ENCODE results near the gene ARMC3.

ARMC3 gene

DNA sequence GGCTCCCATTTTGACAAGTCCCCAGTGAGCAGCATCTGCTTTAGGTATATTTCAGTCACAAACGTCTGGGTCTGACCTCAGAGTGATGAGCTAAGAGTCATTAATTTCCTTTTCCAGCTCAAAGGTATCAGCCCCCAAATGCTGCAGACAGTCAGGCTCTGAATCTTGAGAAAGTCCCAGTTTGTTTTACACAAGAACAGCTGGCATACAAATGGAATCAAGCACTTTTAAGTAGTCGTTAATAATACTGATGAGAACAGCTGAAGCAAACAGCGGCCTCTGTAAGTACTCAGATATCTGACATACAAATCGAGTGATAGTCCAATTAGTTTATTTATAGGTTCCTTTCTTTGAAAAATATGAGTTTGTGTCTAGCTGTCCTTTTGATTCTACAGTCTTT is 118.2 kb downstream of the ARMC3 start:
- H3K27ac ChIP-seq, result no peak overlapping the region
- no peaks in the 10 kb centered on the region for H3K9me3 ChIP-seq (ENCODE audit: severe bottlenecking)
- H3K4me3 ChIP-seq (ENCODE audit: low read depth, low read length), result no peak overlapping the region
- TF ChIP-seq, protein P1, sequence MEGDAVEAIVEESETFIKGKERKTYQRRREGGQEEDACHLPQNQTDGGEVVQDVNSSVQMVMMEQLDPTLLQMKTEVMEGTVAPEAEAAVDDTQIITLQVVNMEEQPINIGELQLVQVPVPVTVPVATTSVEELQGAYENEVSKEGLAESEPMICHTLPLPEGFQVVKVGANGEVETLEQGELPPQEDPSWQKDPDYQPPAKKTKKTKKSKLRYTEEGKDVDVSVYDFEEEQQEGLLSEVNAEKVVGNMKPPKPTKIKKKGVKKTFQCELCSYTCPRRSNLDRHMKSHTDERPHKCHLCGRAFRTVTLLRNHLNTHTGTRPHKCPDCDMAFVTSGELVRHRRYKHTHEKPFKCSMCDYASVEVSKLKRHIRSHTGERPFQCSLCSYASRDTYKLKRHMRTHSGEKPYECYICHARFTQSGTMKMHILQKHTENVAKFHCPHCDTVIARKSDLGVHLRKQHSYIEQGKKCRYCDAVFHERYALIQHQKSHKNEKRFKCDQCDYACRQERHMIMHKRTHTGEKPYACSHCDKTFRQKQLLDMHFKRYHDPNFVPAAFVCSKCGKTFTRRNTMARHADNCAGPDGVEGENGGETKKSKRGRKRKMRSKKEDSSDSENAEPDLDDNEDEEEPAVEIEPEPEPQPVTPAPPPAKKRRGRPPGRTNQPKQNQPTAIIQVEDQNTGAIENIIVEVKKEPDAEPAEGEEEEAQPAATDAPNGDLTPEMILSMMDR (IDR thresholded peaks at IDR 0.05; ENCODE audit: low read depth, low read length), result no peak
- DNase-seq, result no peak
- H3K27me3 ChIP-seq (ENCODE audit: insufficient read depth, low read depth, severe bottlenecking), result no peaks in the 10 kb centered on the region
- no peaks in the 10 kb centered on the region for H3K36me3 ChIP-seq

DNA sequence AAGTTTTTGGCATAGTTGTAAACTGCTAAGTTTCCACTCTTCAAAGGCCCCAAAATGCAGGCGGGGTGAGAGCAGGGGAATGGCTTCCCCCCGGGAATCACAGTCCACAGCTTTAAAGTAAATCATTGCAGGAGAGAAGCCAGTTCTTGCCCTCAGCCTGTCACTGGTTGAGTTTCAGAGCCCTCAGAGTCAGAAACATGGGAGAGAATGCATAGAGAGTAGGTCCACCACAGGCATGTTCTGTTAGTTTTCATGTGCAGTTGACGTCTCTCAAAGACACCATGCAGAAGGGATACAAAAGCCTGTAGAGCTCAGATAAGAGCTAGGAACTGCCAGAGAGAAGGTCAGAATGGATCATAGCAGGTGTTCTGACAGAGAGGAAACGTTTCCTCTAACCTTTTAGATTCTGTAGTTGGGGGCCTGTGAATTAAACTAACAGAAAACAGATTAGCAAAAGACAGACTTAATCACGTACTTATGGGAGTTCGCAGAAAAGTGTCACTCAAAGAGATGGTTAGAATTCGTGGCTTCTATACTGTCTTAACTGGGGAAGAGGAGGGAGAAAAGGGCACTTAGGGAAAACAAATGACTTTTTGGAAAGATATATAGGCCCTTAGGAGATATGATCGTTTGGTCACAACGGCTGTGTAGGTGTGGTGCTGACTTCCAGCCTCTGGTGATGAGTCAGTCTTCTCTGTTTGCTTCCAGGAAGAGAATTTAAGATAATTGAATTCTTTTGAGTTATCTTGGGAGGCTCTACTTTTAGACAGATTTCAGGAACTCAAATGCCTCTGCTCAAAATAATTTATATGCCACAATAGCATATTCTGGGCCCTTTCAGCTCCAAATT is 119.6 kb downstream of the ARMC3 start:
- TF ChIP-seq, protein P1 (IDR thresholded peaks at IDR 0.05; ENCODE audit: low read depth, low read length), result no peak
- Histone ChIP-seq H3K4me3 (ENCODE audit: low read depth, low read length) (no peak overlapping the region), H3K27me3 (ENCODE audit: insufficient read depth, low read depth, severe bottlenecking) (no peaks in the 10 kb centered on the region), H3K9me3 (ENCODE audit: severe bottlenecking) (no peaks in the 10 kb centered on the region), H3K27ac (no peak overlapping the region), H3K36me3 (no peaks in the 10 kb centered on the region)
- DNase-seq, result no peak

DNA sequence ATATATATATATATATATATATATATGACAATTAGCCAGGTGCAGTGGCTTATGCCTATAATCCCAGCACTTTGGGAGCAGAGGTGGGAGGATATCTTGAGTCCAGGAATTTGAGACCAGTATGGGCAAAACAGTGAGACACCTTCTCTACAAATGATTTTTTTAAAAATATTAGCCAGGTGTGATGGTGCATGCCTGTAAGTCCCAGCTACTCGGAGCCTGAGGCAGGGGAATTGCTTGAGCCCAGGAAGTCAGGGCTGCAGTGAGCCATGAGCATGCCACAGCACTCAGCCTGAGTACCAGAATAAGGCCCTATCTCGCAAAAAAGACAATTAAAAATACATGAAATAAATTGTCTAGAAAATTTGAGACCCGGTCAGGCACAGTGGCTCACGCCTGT is 120.3 kb downstream of the ARMC3 start:
- TF ChIP-seq, protein P1 (IDR thresholded peaks at IDR 0.05; ENCODE audit: low read depth, low read length), result no peak
- Histone ChIP-seq H3K4me3 (ENCODE audit: low read depth, low read length) (no peak overlapping the region), H3K9me3 (ENCODE audit: severe bottlenecking) (no peaks in the 10 kb centered on the region), H3K27ac (no peak overlapping the region), H3K36me3 (no peaks in the 10 kb centered on the region), H3K27me3 (ENCODE audit: insufficient read depth, low read depth, severe bottlenecking) (no peaks in the 10 kb centered on the region)
- no peak for DNase-seq

DNA sequence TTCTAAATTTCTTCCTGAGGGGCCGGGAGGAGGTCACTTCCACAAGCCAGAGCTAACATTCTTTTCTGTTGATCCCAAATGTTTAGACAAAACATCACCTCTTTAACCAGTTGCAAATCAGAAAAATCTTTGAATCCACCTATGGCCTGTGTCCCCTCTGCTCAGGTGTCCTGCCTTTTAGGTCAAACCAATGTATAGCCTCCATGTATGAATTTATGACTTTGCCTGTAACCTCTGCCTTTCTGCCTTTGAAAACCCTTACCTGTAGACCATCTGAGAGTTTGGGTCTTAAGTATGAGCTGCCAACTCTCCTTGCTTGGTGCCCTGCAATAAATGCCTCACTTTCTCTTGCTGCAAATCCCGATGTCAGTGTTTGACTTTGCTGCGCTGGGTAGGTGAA is 123.4 kb downstream of the ARMC3 start:
- no peak overlapping the region for H3K4me3 ChIP-seq (ENCODE audit: low read depth, low read length)
- H3K9me3 ChIP-seq (ENCODE audit: severe bottlenecking), result no peaks in the 10 kb centered on the region
- no peaks in the 10 kb centered on the region for H3K36me3 ChIP-seq
- no peak for DNase-seq
- TF ChIP-seq, protein P1 (IDR thresholded peaks at IDR 0.05; ENCODE audit: low read depth, low read length), result no peak
- H3K27me3 ChIP-seq (ENCODE audit: insufficient read depth, low read depth, severe bottlenecking), result no peaks in the 10 kb centered on the region
- H3K27ac ChIP-seq, result no peak overlapping the region

DNA sequence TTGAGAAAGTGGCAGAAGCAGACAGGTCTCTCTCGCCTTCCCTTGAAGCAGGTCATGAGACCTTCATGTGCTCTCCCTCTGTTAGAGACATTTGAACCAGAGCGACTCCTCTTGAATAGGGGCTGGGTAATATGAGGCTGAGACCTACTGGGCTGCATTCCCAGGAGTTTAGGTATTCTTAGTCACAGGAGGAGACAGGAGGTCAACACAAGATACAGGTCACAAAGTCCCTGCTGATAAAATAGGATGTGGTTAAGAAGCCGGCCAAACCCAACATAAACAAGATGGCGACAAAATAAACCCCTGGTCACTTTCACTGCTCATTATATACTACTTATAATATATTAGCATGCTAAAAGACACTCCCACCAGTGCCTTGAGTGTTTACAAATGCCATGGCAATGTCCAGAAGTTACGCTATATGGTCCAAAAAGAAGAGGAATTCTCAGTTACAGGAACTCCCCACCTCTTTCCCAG is 124.0 kb downstream of the ARMC3 start:
- Histone ChIP-seq H3K27me3 (ENCODE audit: insufficient read depth, low read depth, severe bottlenecking) (no peaks in the 10 kb centered on the region), H3K36me3 (no peaks in the 10 kb centered on the region), H3K27ac (no peak overlapping the region), H3K4me3 (ENCODE audit: low read depth, low read length) (no peak overlapping the region), H3K9me3 (ENCODE audit: severe bottlenecking) (no peaks in the 10 kb centered on the region)
- TF ChIP-seq, protein P1 (IDR thresholded peaks at IDR 0.05; ENCODE audit: low read depth, low read length), result no peak
- no peak for DNase-seq

All from WERI-Rb-1 (cell line).